Activated CD4-positive, alpha-beta T cell treated with anti-CD3 and anti-CD28 coated beads, Interleukin-2, amount 50 U/mL, for 48 hours (primary cell): Measurements from ENCODE around the gene UBA1.
A peak's percentile ranks its signal among the peaks of the same experiment; 100 is the strongest.

Experiments used
- DNase-seq, 2 experiments: peaks; one replicate each; pipeline ENCODE4 v3.0.0-alpha.2; 2020

Gene UBA1

DNA sequence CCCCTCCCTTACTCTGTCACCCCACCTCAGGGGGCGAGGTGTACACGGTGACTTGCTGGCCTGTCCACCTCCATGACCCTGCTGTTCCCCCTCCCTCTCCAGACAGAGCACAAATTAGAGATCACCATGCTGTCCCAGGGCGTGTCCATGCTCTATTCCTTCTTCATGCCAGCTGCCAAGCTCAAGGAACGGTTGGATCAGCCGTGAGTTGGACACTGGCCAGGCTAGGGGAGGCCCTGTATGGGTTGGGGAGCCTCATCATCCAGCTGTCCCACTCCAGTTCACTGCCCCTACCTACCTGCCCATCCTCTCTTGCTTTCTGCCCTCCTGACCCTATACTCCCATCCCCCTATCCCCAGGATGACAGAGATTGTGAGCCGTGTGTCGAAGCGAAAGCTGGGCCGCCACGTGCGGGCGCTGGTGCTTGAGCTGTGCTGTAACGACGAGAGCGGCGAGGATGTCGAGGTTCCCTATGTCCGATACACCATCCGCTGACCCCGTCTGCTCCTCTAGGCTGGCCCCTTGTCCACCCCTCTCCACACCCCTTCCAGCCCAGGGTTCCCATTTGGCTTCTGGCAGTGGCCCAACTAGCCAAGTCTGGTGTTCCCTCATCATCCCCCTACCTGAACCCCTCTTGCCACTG, 20.9 kb downstream of the UBA1 start:
- no peak for DNase-seq

DNA sequence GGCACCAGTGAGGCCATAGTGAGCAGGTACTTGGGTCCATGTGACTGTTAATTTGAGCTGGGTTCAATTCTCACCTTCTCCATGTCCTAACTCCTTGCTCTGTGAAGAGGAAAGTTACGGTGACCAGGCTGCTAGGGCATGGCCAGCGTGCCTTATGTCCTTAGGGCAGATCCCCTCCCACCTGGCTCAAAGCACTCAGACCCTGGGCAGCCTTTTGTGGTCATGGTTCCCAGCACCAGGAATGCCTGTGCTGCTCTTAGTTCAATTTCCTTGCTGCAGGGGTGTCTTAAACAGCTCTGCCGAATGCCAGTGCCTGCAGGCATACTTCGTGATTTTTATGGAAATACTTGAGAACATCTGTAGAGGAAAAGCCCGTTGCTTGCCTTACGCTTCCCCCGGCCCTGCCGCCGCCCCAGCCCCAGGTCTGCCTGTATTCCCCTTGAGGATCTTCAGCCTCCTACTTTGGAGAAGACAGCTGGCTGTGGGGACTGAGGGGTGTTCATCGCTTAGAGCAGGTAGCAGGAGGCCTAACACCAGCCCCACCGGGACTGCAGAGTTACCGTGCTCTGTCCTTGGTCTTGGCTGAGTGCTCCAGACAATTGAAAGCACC, 21.8 kb downstream of the UBA1 start:
- no peak for DNase-seq

DNA sequence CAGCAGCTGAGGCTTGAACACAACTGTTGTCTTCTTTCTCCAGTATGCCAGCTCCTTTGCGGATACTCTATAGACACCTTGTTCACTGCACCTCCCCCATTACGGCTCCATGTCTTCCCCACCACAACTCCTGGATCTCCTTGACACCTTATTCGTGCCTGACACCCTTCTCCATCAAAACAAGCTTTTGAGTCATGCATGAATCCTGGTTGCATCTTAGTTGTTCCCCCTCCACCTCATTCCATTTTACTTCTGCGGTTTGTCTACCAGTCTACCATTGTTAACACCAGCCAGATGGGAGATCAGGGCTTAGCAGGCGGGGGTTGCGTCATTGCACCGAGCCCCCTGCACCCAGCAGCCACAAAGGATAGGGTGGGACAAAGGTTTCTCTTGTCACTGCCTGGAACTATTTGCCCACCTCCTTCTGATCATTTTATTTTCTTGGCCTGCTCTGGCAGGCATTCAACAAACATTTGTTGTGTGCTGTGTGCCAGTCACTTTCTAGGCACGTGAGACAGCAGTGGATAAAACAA, 22.8 kb downstream of the UBA1 start:
- DNase-seq, result no peak

DNA sequence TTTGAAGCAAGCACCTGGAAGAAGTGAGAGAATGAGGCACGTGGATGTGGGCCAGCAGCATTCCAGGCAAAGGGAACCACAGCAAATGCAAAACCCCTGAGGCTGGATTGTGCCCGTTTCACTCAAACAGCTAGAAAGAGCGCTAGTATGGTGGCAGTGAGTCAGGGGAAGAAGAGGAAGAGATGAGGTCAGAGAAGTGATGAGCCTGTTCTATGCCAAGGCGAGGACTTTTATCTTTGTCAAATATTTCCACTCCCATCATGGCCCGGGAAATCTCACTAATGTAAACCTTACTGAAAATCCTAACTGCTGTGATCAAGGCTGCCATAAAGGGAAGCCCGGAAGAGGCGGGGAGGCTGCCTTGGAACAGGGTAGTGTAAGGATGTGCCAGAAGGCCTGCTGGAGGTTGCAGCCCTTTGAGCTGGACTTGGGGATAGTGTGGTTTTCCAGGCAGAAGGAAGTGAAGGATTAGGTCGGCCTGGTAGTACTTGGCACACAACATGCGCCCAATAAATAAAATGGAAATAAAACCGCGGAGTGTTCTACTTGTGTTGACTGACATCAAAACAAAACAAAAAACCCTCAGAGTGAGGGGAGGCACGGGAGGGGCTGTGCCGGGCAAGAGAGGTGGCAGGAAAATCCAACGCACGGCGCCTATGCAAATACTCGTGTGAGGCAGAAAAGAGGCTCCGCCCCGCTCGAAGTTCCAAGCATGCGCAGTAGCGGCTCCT, 23.7 kb downstream of the UBA1 start:
- DNase-seq, result peak in 1 of 2 experiments; percentile 30

DNA sequence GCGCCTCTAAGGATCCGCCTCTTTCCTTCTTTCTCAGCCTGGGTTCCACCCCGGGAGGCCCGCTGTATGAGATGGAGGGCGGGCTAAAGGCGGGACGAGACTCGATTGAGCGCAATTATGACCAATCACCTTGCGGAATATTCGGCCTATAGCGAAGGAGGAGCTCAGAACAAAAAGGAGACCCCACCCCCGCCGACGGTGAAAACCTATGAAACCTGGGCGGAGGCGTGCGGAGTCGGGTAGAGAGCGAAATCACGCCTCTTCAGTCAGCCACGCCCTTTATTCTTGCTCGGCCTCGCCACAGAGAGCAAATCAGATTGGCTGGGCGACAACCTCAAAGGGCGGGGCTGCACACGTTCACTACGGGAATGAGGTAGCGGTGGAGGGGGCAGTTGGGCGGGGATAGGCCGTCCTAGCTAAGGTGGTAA, 24.2 kb downstream of the UBA1 start:
- DNase-seq, result peak; percentile 94 to 96

DNA sequence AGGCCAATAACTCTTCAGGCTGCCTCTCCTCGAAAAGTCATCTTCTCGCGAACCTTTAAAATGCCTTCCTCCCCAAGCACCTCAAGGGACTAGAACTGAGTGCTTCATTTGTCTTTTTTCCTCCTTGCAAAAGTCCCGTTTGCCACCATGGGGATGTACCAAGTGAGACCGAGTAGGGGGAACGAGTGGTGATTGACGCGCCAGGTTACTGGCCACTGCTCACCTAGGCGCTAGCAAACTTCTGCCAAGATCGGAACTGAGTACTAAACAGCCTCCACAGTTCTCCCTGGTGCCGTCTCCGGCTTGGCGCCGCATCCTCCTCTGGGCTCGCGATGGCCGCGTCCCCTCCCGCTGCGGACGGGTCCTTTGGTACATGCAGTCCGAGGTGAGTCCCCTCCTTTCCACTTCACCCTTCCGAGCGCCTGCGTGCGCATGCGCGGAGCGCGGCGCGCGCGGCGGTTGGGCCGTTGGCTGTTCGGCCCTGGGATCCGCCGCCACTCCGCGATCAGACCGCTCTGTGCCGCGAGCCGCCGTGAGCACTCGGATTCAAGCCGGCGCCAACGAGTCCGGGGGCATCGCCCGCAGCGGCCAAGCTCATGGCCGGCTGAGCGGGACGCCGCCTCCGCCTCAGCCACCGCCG, 24.8 kb downstream of the UBA1 start, which contains the start of gene CDK16:
TSS of gene CDK16 (plus strand) at position 402 of the 640 bp plus-strand sequence. CDS start 4,877 bp downstream, outside the sequence.
- peak; percentile 59 to 64 for DNase-seq

DNA sequence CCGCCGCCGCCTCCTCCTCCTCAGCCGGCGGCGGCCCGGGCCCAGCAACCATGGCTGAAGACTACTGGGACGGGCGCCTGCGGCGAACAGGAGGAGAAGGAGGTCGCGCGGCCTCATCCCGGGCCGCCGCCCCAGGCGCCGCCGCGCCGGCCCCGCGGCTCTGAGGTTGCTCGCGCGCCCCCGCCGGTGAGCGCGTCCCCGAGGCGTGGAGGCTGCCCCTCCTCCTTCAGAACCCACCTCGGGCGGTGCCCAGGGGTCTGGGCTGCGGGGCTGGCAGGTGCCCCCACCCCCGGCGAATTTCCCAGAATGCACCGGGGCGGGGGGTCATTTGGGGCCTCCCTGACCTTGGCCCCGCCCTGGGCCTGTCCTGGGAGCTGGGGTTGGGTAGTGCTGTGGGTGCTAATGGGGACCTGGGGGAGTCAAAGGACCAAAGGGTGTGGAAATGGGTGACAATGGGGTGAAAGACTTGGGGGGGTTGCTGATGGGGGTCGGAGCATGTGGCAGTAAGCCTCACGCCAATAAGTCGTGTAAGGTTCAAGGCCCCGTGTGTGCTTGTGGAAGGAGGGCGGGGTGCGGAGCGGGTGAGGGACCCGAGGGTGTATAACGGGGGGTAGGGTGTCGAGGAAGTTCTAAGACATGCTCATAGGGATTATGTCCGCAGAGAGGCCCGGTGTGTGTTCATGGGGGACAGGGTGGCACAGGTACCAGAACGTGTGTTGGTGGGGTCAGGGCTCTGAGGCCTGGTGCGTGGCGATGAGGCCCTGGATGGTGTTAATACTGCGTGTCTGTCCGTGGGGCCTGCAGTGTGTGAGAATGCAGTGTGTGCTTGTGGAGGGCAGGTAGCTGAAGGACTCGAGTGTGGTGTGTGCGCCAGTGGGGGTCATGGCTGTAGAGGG, 25.5 kb downstream of the UBA1 start:
- peak; percentile 48 to 62 for DNase-seq

DNA sequence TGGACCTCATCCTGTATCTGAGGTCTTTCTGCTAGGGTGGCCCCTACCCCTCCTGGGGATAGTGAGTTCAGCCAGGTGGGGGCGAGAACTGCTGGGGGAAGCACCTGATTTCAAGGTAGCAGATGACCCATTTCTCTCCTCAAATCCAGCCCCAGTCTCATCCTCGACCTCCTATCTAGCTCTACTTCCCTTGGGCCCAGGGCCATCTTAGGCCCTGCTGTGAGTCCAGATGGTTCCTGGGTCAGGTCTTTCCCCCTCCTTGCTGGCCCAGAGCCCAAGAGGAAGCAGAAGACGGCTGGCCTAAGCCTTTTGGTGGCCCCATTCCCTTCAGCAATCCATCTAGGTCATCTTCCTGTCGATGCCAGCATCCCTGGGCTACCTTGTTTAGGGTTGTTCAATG, 28.1 kb downstream of the UBA1 start:
- DNase-seq, result no peak

DNA sequence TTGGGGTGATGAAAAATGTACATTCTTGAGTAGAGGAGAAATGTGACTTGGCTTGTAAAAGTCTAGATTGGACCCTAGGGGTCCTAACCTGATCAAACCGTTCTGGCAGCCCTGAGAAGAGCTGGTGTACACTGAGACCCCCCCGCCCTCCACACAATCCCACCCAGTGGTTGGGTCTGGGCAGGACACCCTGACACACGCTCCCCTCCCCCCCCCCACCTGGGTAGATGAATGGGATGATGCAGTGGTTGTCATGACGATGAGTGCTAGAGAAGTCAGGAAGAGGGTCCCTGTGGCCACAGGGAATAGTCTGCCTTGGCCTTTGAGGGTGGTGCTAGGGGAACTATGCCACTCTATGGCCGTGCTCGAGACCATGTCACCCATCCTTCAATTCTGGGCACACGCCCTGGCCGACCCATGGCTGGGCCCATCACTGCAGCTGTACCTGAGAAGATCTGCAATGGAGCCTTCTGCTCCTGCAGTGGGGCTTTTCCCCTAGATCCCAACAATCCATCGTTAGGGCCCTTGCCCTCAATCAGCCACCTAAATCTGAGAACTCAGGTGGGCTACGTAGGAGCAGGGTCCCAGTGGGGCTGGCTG, 29.2 kb downstream of the UBA1 start:
- DNase-seq, result no peak

DNA sequence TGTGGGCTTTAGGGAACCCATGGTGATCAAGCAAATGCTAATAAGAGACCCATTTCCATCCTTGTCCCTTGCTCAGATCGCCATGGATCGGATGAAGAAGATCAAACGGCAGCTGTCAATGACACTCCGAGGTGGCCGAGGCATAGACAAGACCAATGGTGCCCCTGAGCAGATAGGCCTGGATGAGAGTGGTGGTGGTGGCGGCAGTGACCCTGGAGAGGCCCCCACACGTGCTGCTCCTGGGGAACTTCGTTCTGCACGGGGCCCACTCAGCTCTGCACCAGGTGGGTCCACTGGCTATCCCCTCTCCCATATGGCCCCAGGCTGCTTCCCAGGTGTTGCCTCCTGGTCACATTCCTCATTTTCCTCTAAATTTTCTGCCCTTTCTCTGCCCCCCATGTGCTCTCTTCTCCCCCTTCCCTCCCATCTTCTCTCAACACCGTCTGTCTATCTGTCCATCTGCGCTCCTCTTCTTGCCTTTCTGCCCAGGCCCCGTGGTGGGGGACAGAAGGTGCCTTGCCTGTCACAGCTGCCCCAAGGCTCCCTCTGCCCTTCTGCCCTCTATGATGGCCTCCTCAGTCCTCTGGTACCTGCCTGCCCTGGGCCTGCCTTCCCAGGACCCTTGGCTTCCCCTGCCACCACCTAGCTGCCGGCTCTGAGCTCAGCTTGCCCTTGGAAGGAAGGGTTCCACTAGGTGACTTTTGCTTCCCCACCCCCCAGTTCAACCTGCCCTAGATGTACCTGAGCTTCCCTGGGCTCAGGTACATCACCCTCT, 30.0 kb downstream of the UBA1 start:
- DNase-seq, result no peak

DNA sequence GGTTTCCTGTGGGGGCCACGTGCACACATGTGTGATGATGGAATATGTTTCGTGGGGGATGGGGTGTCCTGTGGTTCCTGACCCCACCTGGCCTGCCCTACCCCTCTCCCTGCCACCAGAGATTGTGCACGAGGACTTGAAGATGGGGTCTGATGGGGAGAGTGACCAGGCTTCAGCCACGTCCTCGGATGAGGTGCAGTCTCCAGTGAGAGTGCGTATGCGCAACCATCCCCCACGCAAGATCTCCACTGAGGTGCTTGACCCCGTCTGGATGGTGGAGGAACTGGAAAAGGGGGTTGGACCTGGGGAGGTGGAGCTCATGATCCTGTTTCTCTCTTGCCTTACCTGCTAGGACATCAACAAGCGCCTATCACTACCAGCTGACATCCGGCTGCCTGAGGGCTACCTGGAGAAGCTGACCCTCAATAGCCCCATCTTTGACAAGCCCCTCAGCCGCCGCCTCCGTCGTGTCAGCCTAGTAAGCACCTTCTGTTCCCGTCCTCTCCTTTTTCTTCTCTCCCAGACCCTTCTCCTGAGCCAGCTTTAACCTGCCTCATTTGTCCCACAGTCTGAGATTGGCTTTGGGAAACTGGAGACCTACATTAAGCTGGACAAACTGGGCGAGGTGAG, 30.8 kb downstream of the UBA1 start:
- DNase-seq, result no peak

DNA sequence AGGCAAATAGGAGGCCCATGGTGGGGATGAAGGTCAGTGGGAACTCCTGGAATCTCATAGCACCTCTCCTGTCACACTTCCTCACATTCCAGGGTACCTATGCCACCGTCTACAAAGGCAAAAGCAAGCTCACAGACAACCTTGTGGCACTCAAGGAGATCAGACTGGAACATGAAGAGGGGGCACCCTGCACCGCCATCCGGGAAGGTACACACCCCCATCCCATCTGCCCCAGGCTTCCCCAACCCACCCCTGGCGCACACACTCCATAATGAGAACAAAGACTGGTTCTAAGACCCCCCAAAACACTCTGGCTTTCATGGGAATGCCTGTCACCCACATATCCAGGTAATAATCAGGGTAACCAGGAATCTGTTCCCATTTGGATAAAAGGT, 31.3 kb downstream of the UBA1 start:
- no peak for DNase-seq

DNA sequence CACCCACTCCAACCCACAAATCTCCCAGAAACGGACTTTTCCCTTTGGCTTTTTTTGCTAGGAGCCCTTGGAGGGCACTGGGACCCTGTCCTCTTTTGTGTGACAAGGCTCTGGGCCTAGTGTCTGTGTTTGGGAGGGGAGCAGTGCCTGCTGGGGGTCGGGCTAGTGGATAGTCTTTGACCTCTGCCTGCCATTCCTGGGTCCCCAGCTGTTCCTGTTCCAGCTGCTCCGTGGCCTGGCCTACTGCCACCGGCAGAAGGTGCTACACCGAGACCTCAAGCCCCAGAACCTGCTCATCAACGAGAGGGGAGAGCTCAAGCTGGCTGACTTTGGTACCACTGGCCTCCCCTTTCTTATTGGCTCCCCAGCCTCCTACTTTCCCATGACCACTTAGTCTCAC, 32.4 kb downstream of the UBA1 start:
- DNase-seq, result no peak

DNA sequence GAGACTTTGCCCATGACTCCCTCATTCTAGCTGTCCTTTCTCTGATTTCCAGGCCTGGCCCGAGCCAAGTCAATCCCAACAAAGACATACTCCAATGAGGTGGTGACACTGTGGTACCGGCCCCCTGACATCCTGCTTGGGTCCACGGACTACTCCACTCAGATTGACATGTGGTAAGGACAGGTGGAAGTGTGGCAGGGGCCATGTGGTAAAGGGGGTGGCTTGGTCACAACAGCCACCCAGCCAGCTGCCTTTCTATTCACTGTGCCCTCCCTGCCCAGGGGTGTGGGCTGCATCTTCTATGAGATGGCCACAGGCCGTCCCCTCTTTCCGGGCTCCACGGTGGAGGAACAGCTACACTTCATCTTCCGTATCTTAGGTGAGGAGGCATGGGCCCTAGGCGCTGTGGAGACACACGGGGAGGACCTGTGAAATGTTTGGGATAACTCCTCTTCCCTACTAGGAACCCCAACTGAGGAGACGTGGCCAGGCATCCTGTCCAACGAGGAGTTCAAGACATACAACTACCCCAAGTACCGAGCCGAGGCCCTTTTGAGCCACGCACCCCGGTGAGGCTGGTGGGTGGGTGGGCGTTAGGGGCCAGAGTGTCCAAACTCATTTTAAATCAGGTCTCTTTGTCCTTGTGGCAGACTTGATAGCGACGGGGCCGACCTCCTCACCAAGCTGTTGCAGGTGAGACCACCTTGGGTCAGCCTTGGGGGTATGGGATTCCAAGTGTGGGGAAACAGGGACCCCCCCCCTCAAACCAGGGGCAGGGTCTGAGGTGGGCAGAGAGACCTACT, 33.1 kb downstream of the UBA1 start:
- DNase-seq, result no peak

DNA sequence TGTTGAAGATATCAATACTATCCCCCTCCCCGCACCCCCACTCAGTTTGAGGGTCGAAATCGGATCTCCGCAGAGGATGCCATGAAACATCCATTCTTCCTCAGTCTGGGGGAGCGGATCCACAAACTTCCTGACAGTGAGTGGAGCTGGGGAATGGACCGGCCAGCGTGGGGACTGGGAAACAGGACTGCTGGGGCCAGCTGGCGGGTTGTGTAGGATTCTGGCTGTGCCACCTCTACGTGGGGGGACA, 33.6 kb downstream of the UBA1 start:
- no peak for DNase-seq

DNA sequence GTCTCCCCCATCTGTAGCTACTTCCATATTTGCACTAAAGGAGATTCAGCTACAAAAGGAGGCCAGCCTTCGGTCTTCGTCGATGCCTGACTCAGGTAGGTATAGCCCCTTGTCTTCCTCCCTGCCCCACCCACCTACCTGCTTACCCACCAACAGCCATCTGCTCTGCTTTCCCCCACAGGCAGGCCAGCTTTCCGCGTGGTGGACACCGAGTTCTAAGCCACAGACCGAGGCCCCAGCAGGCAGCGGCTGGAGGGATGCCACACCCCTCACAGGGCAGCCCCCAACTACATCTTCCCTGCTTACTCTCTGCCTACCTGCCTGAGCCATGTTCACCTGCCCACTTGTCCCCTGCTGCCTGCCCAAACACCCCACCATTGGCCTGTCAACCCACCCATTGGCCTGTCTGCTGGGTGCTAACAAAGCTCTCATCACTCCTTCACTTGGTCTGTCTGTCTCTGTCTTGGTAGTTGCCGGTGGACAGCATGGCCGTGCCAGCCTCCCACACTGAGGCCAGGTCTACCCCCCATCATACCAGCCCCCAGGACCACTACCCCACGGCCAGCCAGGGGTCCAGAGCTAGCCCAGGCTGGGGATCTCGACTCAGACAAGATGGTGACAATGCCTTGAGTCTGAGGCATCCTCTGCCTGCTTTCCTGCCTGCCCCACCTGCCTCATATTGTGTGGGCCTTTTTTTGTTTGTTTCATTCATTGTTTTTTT, 35.1 kb downstream of the UBA1 start:
- DNase-seq, result no peak

DNA sequence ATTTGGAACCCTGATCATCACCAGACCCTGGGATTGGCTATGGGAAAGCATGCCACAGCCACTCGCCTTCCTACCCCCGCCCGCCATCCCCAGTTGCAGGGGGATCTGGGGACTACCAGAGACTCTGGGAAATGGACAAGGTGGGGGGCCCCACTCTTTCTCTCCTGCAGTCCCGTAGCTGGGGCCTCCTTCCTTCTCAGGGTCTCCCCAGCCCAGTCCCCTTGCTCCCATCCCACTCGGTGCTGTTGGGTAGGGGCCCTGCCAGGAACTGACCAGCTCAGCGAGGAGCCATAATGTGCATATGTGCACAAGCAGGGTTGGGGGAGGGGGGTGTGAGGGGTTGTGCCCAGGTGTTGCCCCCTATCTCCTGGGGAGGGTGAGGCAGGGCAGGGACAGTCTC, 35.8 kb downstream of the UBA1 start:
- no peak for DNase-seq

DNA sequence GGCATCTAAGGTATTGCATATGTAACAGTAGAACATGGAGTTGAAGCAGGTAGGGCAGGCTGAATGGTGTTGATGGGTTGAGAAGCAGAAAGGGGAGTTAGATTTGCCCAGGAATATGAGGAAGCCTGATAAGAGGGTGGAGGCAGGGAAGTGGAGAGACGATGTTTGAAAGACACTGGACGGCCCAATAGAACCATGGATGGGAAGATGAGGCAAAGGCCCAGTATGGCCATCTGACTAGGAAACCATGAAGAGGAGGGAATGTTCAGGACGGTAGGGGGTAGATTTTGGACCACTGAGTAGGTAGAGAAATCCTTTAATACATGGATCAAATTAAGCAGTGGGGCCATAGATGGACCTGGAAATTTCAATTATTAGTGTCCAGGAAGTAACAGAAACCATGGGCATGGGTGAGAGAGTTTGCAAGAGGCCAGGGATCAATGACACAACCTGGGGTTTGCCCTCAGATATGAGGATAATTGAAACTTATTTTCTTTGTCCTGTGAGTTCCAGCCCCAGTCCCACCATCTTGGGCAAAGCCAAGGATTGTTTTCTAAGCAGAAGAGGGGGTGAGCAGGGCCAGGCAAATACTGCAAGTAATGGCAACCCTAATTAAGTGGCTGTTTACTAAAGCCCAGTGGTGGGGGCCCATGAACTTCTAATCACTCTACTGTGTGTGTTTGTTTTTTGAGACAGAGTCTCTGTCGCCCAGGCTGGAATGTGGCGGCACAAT, 36.7 kb downstream of the UBA1 start:
- no peak for DNase-seq

DNA sequence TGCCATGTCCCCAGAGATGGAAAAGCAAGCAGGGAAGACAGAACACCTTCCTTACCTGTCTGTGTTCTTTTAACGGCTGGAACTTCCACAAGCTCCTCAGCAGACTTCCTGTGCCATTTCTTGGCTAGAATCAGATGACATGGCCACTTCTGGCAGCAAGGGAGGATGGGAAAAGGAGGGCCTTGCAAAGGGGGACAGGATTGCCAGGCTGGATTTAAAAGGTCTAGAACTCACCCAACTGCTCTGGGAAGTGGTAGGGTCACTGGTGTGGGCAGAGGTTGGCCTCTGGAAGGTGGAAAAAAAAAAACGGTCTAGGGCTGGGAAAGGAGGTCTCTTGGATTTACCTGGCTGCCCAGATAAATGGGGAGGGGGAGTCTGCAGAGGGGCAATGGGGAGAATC, 37.5 kb downstream of the UBA1 start:
- no peak for DNase-seq
